Measurements from ENCODE around the gene DHRS4L2. TPM values are rescaled to one million over a fixed set of nuclear protein-coding genes. Genes with fewer than 3 reads are reported as not detected.
"Not testable (repeated sequence)": the region's sequence is repeated elsewhere in the genome, so short reads cannot be mapped to it uniquely, and the experiment has no call there.

Gene DHRS4L2
- total RNA-seq (20.7 TPM), polyA plus RNA-seq (ENCODE audit: insufficient read depth, low read depth, low replicate concordance) (463 TPM)
- long read RNA-seq, donor 1, partial matches to known transcripts, result 0 of 2 reads
- long read RNA-seq, donor 1, other reads (novel, unspliced or antisense), result 0 of 2 reads
- long read RNA-seq, donor 2, partial matches to known transcripts, result 0 of 4 reads
- long read RNA-seq, donor 2, other reads (novel, unspliced or antisense), result 0 of 4 reads
- long read RNA-seq, donor 3, partial matches to known transcripts, result 5 of 11 reads
- long read RNA-seq, donor 3, other reads (novel, unspliced or antisense), result 5 of 11 reads
- long read RNA-seq, donor 4, result 0 reads
- long read RNA-seq, donor 5, result 0 reads
- long read RNA-seq, donor 6, partial matches to known transcripts, result 8 of 9 reads
- long read RNA-seq, donor 6, other reads (novel, unspliced or antisense), result 0 of 9 reads
- long read RNA-seq, donor 7, partial matches to known transcripts, result 1 of 2 reads
- long read RNA-seq, donor 7, other reads (novel, unspliced or antisense), result 0 of 2 reads
- long read RNA-seq, donor 8, partial matches to known transcripts, result 9 of 12 reads
- long read RNA-seq, donor 8, other reads (novel, unspliced or antisense), result 0 of 12 reads
- long read RNA-seq, donor 9, transcript DHRS4L2-202 (5 exons, 1,117 nt), result major isoform, 5 of 5 reads
- long read RNA-seq, donor 9, partial matches to known transcripts, result 0 of 5 reads
- long read RNA-seq, donor 9, other reads (novel, unspliced or antisense), result 0 of 5 reads
- long read RNA-seq, donor 10, partial matches to known transcripts, result 0 of 4 reads
- long read RNA-seq, donor 10, other reads (novel, unspliced or antisense), result 0 of 4 reads

- DNase-seq, result peak; percentile 91 to 96 (median 94)
- H3K27me3 ChIP-seq (ENCODE audit: control insufficient read depth, insufficient read depth, low read length); FAIRE-seq; H3K9me3 ChIP-seq (ENCODE audit: control insufficient read depth in 2 of 3, insufficient read depth in 1 of 3, low read length in 3 of 3); intact Hi-C loops (cut with DNase I); H3K36me3 ChIP-seq (ENCODE audit: control insufficient read depth in 2 of 3, insufficient read depth in 3 of 3, low read length in 3 of 3): not testable (repeated sequence)
- peaks cover 0 to 10% (median 2%) of the 10 kb centered on the region in 3 donors for H3K4me1 ChIP-seq (ENCODE audit: control insufficient read depth in 2 of 3, insufficient read depth in 2 of 3, low read depth in 1 of 3, low read length in 3 of 3)
- peak within 1 kb of the TSS; percentile 21 to 58 (median 48) for H3K4me3 ChIP-seq (ENCODE audit: low read length in 3 of 3)
- peak within 1 kb of the TSS in 2 of 3 donors; percentile 33 to 65 for H3K9ac ChIP-seq (ENCODE audit: low read length in 3 of 3)
- peak within 1 kb of the TSS; percentile 61 to 84 for H3K27ac ChIP-seq (ENCODE audit: low read depth in 2 of 2, low read length in 2 of 2)
Observed at GRCh38 chr14:23988607-23989363, at the start of gene DHRS4L2. Gene DHRS4L2 (plus strand): TSS chr14:23988929. CDS start chr14:23988948, 19 bp downstream.

GRCh38 chr14:23939607-23940326 is 49.0 kb upstream of the DHRS4L2 start:
- peaks cover 7 to 14% (median 13%) of the 10 kb centered on the region in 3 donors for H3K4me1 ChIP-seq (ENCODE audit: control insufficient read depth in 2 of 3, insufficient read depth in 2 of 3, low read depth in 1 of 3, low read length in 3 of 3)
- no peak for TF ChIP-seq CTCF (IDR thresholded peaks at IDR 0.05; ENCODE audit: borderline replicate concordance, extremely low read depth, insufficient read depth)
- H3K27ac ChIP-seq (ENCODE audit: low read depth in 2 of 2, low read length in 2 of 2), result no peak overlapping the region
- no peak overlapping the region for H3K9ac ChIP-seq (ENCODE audit: low read length in 3 of 3)
- intact Hi-C loops (cut with DNase I), result loop anchor here (10.0 kb wide), 1 partner anchor 305 kb away; the partner anchor contains the start of gene DHRS2
- H3K27me3 ChIP-seq (ENCODE audit: control insufficient read depth, insufficient read depth, low read length), result no peaks in the 10 kb centered on the region
- H3K36me3 ChIP-seq (ENCODE audit: control insufficient read depth in 2 of 3, insufficient read depth in 3 of 3, low read length in 3 of 3), result peaks cover 0 to 4% (median 3%) of the 10 kb centered on the region in 3 donors
- H3K9me3 ChIP-seq (ENCODE audit: control insufficient read depth in 2 of 3, insufficient read depth in 1 of 3, low read length in 3 of 3), result no peaks in the 10 kb centered on the region
- FAIRE-seq, result no peak
- no peak overlapping the region for H3K4me3 ChIP-seq (ENCODE audit: low read length in 3 of 3)
- no peak for DNase-seq

- no peaks in the 10 kb centered on the region for H3K27me3 ChIP-seq (ENCODE audit: control insufficient read depth, insufficient read depth, low read length)
- DNase-seq (no peak), FAIRE-seq (no peak)
- intact Hi-C loops (cut with DNase I), result no loop called here
- H3K27ac ChIP-seq (ENCODE audit: low read depth in 2 of 2, low read length in 2 of 2), result no peak overlapping the region
- H3K9me3 ChIP-seq (ENCODE audit: control insufficient read depth in 2 of 3, insufficient read depth in 1 of 3, low read length in 3 of 3), result no peaks in the 10 kb centered on the region
- H3K36me3 ChIP-seq (ENCODE audit: control insufficient read depth in 2 of 3, insufficient read depth in 3 of 3, low read length in 3 of 3), result peaks cover 0 to 4% (median 3%) of the 10 kb centered on the region in 3 donors
- no peak overlapping the region for H3K9ac ChIP-seq (ENCODE audit: low read length in 3 of 3)
- H3K4me1 ChIP-seq (ENCODE audit: control insufficient read depth in 2 of 3, insufficient read depth in 2 of 3, low read depth in 1 of 3, low read length in 3 of 3), result peaks cover 5 to 8% (median 7%) of the 10 kb centered on the region in 3 donors
- H3K4me3 ChIP-seq (ENCODE audit: low read length in 3 of 3), result no peak overlapping the region
- TF ChIP-seq CTCF (IDR thresholded peaks at IDR 0.05; ENCODE audit: borderline replicate concordance, extremely low read depth, insufficient read depth), result no peak
Observed at GRCh38 chr14:23941230-23941629, 47.5 kb upstream of the DHRS4L2 start.
